ENCODE results near the gene DNHD1.

DNA sequence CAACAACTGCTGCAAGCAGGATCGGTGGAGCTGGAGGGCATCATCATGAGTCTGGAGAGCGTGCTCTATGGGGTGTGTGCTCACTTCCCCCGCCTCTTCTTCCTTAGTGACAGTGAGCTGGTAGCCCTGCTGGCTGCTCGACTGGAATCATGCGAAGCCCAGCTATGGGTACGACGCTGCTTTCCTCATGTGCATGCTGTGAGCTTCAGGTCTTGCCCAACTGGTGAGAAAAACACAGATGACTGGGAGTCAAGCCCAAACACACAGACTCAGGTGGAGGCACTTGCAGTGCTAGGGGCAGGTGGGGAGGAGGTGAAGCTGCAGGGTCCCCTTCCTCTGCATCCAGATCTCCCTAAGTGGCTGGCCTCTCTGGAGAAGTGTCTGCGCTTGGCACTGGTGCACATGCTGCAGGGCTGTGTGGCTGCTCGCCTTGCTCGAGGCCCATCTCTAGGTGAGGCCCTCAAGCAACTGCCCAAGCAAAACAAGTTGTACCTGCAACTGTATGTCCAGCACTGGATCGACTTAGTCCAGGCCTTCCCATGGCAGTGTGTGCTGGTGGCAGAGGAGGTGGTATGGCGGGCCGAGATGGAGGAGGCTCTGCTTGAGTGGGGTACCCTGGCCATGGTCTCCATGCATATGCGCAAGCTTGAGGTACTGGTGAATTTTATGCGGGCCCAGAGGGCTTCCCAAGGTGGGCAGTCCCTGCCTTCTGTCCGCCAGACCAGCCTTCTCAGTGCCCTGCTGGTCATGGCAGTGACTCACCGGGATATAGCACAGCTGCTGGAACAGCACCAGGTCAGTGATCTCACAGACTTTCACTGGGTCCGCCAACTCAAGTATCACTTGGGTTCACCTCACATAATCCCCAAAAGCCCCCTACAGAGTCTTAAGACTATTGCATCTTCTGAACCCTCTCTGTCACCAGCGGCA, 48.1 kb downstream of the DNHD1 start:
- TF ChIP-seq, protein P1, sequence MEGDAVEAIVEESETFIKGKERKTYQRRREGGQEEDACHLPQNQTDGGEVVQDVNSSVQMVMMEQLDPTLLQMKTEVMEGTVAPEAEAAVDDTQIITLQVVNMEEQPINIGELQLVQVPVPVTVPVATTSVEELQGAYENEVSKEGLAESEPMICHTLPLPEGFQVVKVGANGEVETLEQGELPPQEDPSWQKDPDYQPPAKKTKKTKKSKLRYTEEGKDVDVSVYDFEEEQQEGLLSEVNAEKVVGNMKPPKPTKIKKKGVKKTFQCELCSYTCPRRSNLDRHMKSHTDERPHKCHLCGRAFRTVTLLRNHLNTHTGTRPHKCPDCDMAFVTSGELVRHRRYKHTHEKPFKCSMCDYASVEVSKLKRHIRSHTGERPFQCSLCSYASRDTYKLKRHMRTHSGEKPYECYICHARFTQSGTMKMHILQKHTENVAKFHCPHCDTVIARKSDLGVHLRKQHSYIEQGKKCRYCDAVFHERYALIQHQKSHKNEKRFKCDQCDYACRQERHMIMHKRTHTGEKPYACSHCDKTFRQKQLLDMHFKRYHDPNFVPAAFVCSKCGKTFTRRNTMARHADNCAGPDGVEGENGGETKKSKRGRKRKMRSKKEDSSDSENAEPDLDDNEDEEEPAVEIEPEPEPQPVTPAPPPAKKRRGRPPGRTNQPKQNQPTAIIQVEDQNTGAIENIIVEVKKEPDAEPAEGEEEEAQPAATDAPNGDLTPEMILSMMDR (IDR thresholded peaks at IDR 0.05; ENCODE audit: low read length): no peak
- TF ChIP-seq EZH2 (optimal IDR thresholded peaks at IDR 0.05; ENCODE audit: low read depth, low read length) (no peak), EZH2phosphoT487 (IDR thresholded peaks at IDR 0.05; ENCODE audit: low read length) (no peak)

All from MM.1S (cell line).